SK-N-SH (cell line): ENCODE data around the gene TAC3. TPM values are rescaled to one million over a fixed set of nuclear protein-coding genes. Genes with fewer than 3 reads are reported as not detected.
"Not testable (repeated sequence)": the region's sequence is repeated elsewhere in the genome, so short reads cannot be mapped to it uniquely, and the experiment has no call there.

Experiments
- CTCF ChIA-PET: fragments of 300-600, 350-600 bp; formaldehyde crosslinking; extraction: SDS; loops from one replicate; lab custom pipeline; 2021; lab: Yijun Ruan, JAX
- POLR2A ChIA-PET: fragments of 350-600 bp; sonication (Branson Sonifier 250); formaldehyde crosslinking; extraction: SDS; loops from one replicate; lab custom pipeline; 2020; ENCODE audit warnings: antibody characterized with exemption, inconsistent platforms; lab: Yijun Ruan, JAX
- DNase-seq: peaks from one replicate; pipeline ENCODE4 v3.0.0; 2012
- H2AFZ ChIP-seq: fragments of 200-600 bp; sonication (generic); 2 replicates; pipeline ENCODE4 v1.8.1; 2016; ENCODE audit warnings: antibody characterized with exemption, mild to moderate bottlenecking, low read depth
- H3F3A ChIP-seq: fragments of 200-600 bp; sonication (generic); replicated peaks from 2 replicates; pipeline ENCODE3; 2016; ENCODE audit warnings: antibody characterized with exemption, mild to moderate bottlenecking; ENCODE audit not compliant: insufficient read depth
- H3K27ac ChIP-seq, 2 experiments: fragments of 200-500 bp in 1 of 2; fragments of 200-600 bp in 1 of 2; sonication (Bioruptor generic) in 1 of 2; sonication (generic), shearing (Covaris generic) in 1 of 2; 2 replicates each; pipeline versions ENCODE4 v1.5.1 to v1.6.1; 2014 to 2016; ENCODE audit warnings: low read depth in 2 of 2, inconsistent platforms in 1 of 2, low read length in 1 of 2, mild to moderate bottlenecking in 1 of 2, mixed read lengths in 1 of 2
- H3K27me3 ChIP-seq: fragments of 200-600 bp; sonication (generic), shearing (Covaris generic); 2 replicates; pipeline ENCODE4 v1.6.1; 2016; ENCODE audit warnings: mixed run types; ENCODE audit not compliant: insufficient read depth
- H3K36me3 ChIP-seq, 2 experiments: fragments of 200-500 bp in 1 of 2; fragments of 200-600 bp in 1 of 2; sonication (Bioruptor generic) in 1 of 2; sonication (generic) in 1 of 2; replicated peaks in 1 of 2; 2 replicates each; pipeline versions ENCODE3 to v1.5.1; 2014 to 2016; ENCODE audit warnings: low read length in 1 of 2, mild to moderate bottlenecking in 1 of 2; ENCODE audit not compliant: insufficient read depth in 2 of 2, control insufficient read depth in 1 of 2
- H3K4me1 ChIP-seq, 2 experiments: fragments of 200-500 bp in 1 of 2; fragments of 200-600 bp in 1 of 2; sonication (Bioruptor generic) in 1 of 2; sonication (generic), shearing (Covaris generic) in 1 of 2; 2 replicates each; pipeline versions ENCODE4 v1.5.1 to v1.6.1; 2014 to 2016; ENCODE audit warnings: low read depth in 1 of 2, low read length in 1 of 2, mixed run types in 1 of 2; ENCODE audit not compliant: insufficient read depth in 2 of 2, control insufficient read depth in 1 of 2
- H3K4me2 ChIP-seq: fragments of 200-600 bp; sonication (generic), shearing (Covaris generic); 2 replicates; pipeline ENCODE4 v1.6.1; 2017; ENCODE audit warnings: mixed run types
- H3K4me3 ChIP-seq, 2 experiments: fragments of 200-500 bp in 1 of 2; fragments of 200-600 bp in 1 of 2; sonication (Bioruptor generic) in 1 of 2; sonication (generic), shearing (Covaris generic) in 1 of 2; 2 replicates each; pipeline versions ENCODE4 v1.5.1 to v1.8.1; 2014 to 2016; ENCODE audit warnings: low read depth in 2 of 2, inconsistent platforms in 1 of 2, low read length in 1 of 2, mild to moderate bottlenecking in 1 of 2, mixed read lengths in 1 of 2, moderate library complexity in 1 of 2
- H3K79me2 ChIP-seq: fragments of 200-600 bp; sonication (generic); 2 replicates; pipeline ENCODE4 v1.8.1; 2017; ENCODE audit warnings: mild to moderate bottlenecking; ENCODE audit not compliant: insufficient read depth
- H3K9ac ChIP-seq: fragments of 200-600 bp; sonication (generic); 2 replicates; pipeline ENCODE4 v1.6.1; 2017; ENCODE audit warnings: mixed run types
- H3K9me2 ChIP-seq: fragments of 200-600 bp; sonication (generic); 2 replicates; pipeline ENCODE4 v1.6.1; 2017; ENCODE audit warnings: mixed run types
- H3K9me3 ChIP-seq: fragments of 200-600 bp; sonication (generic); 2 replicates; pipeline ENCODE4 v1.6.1; 2017; ENCODE audit warnings: mixed run types, mild to moderate bottlenecking, moderate library complexity
- H4K20me1 ChIP-seq: fragments of 200-600 bp; sonication (generic); 2 replicates; pipeline ENCODE4 v1.6.1; 2017; ENCODE audit warnings: mild to moderate bottlenecking, mixed run types; ENCODE audit not compliant: insufficient read depth
- WGBS: methylation state at CpG from one replicate; pipeline ENCODE4 v1.1.6; 2017; ENCODE audit warnings: low lambda C conversion rate; 5-methylcytosine and 5-hydroxymethylcytosine counted together
- polyA plus RNA-seq, 3 experiments: library from polyadenylated mRNA; depleted of rRNA; stranded (reverse); fragments of >200 nt; gene quantifications; 2 replicates each; pipeline ENCODE4 v1.2.3, GENCODE V29; 2012

TAC3 gene
- polyA plus RNA-seq, 1 of the 3 experiments (the other 2 are of a cell fraction) = not detected

DNA sequence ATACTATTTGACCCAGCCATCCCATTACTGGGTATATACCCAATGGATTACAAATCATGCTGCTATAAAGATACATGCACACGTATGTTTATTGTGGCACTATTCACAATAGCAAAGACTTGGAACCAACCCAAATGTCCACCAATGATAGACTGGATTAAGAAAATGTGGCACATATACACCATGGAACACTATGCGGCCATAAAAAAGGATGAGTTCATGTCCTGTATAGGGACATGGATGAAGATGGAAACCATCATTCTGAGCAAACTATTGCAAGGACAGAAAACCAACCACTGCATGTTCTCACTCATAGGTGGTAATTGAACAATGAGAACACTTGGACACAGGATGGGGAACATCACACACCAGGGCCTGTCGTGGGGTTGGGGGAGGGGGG is 42.1 kb downstream of the TAC3 start:
- H3K27me3 ChIP-seq, H3K27ac ChIP-seq, H3K36me3 ChIP-seq, H3K9me3 ChIP-seq, CTCF ChIA-PET, H3K4me1 ChIP-seq, H2AFZ ChIP-seq, H3K9ac ChIP-seq, H3K4me2 ChIP-seq, H3K79me2 ChIP-seq, H3K9me2 ChIP-seq, H4K20me1 ChIP-seq, POLR2A ChIA-PET, H3F3A ChIP-seq, DNase-seq, H3K4me3 ChIP-seq: not testable (repeated sequence)
- WGBS = 27% methylated on average over 3 of the region's 3 CpGs

DNA sequence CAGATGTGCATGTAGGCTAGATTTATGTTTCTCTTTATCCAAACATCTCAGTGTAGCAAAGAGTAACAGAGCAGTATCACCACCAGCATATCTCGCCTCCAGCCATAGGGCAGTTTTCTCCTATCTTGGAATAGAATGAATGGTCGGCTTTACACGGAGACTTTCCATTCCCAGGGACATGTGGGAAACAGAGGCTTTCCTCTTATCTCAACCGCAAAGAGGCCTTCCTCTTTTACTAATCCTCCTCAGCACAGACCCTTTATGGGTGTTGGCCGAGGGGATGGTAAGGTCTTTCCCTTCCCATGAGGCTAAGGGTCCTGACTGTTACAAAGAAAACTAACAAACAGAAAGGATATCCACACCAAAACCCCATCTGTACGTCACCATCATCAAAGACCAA is 47.4 kb downstream of the TAC3 start:
- WGBS = 22% methylated on average over 6 of the region's 6 CpGs
- H3K36me3 ChIP-seq, H3K4me1 ChIP-seq, CTCF ChIA-PET, H3K4me3 ChIP-seq, H3F3A ChIP-seq, H2AFZ ChIP-seq, H3K9me3 ChIP-seq, H3K9me2 ChIP-seq, H4K20me1 ChIP-seq, H3K27me3 ChIP-seq, POLR2A ChIA-PET, H3K4me2 ChIP-seq, H3K9ac ChIP-seq, H3K27ac ChIP-seq, DNase-seq, H3K79me2 ChIP-seq: not testable (repeated sequence)

DNA sequence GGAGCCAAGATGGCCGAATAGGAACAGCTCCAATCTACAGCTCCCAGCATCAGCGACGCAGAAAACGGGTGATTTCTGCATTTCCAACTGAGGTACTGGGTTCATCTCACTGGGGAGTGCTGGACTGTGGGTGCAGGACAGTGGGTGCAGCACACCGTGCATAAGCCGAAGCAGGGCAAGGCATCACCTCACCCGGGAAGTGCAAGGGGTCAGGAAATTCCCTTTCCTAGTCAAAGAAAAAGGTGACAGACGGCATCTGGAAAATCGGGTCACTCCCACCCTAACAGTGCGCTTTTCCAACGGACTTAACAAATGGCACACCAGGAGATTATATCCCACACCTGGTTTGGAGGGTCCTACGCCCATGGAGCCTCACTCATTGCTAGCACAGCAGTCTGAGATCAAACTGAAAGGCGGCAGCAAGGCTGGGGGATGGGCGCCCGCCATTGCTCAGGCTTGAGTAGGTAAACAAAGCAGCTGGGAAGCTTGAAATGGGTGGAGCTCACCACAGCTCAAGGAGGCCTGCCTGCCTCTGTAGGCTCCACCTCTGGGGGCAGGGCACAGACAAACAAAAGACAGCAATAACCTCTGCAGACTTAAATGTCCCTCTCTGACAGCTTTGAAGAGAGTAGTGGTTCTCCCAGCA is 50.2 kb downstream of the TAC3 start:
- 58% methylated on average over 15 of the region's 15 CpGs for WGBS
- H2AFZ ChIP-seq, H3K9ac ChIP-seq, H3K79me2 ChIP-seq, H3K36me3 ChIP-seq, H3K4me2 ChIP-seq, H3K4me3 ChIP-seq, H3K27ac ChIP-seq, H3K9me2 ChIP-seq, CTCF ChIA-PET, H3K9me3 ChIP-seq, H3F3A ChIP-seq, H4K20me1 ChIP-seq, POLR2A ChIA-PET, H3K27me3 ChIP-seq, DNase-seq, H3K4me1 ChIP-seq: not testable (repeated sequence)

DNA sequence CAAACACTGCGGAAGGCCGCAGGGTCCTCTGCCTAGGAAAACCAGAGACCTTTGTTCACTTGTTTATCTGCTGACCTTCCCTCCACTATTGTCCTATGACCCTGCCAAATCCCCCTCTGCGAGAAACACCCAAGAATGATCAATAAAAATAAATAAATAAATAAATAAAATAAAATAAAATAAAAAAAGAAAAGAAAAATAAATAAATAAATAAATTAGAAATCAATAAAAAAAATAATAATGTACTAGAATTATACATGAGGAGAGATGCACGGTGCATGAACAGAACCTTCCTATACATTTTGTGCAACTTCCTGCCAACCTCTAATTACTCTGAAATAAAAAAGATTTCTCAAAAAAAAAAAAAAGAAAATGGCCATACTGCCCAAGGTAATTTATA is 51.2 kb downstream of the TAC3 start:
- H3K4me2 ChIP-seq, H3K9me3 ChIP-seq, H3K36me3 ChIP-seq, H3K9me2 ChIP-seq, H3K27me3 ChIP-seq, H3K27ac ChIP-seq, H3K4me3 ChIP-seq, DNase-seq, H3K9ac ChIP-seq, H2AFZ ChIP-seq, H3F3A ChIP-seq, POLR2A ChIA-PET, CTCF ChIA-PET, H3K79me2 ChIP-seq, H3K4me1 ChIP-seq, H4K20me1 ChIP-seq: not testable (repeated sequence)
- 70% methylated on average over 4 of the region's 4 CpGs for WGBS

DNA sequence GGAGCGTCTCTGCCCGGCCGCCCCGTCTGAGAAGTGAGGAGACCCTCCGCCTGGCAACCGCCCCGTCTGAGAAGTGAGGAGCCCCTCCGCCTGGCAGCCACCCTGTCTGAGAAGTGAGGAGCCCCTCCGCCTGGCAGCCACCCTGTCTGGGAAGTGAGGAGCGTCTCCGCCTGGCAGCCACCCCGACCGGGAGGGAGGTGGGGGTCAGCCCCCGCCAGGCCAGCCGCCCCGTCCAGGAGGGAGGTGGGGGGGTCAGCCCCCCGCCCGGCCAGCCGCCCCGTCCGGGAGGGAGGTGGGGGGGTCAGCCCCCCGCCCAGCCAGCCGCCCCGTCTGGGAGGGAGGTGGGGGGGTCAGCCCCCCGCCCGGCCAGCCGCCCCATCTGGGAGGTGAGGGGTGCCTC is 52.8 kb downstream of the TAC3 start:
- CTCF ChIA-PET, H4K20me1 ChIP-seq, H3K36me3 ChIP-seq, H3K79me2 ChIP-seq, H3K9me2 ChIP-seq, H2AFZ ChIP-seq, POLR2A ChIA-PET, H3K27ac ChIP-seq, H3F3A ChIP-seq, DNase-seq, H3K4me1 ChIP-seq, H3K9ac ChIP-seq, H3K4me2 ChIP-seq, H3K27me3 ChIP-seq, H3K4me3 ChIP-seq, H3K9me3 ChIP-seq: not testable (repeated sequence)
- no CpG with 5 or more reads among the region's 27 CpGs for WGBS

DNA sequence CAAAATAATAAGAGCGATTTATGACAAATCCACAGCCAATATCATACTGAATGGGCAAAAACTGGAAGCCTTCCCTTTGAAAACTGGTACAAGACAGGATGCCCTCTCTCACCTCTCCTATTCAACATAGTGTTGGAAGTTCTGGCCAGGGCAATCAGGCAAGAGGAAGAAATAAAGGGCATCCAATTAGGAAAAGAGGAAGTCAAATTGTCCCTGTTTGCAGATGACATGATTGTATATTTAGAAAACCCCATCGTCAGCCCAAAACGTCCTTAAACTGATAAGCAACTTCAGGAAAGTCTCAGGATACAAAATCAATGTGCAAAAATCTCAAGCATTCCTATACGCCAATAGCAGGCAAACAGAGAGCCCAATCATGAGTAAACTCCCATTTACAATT is 54.1 kb downstream of the TAC3 start:
- 20% methylated on average over 4 of the region's 4 CpGs for WGBS
- H3K4me3 ChIP-seq, H3K9me3 ChIP-seq, H3K36me3 ChIP-seq, H3K27me3 ChIP-seq, DNase-seq, H3F3A ChIP-seq, H3K9me2 ChIP-seq, CTCF ChIA-PET, H3K27ac ChIP-seq, H2AFZ ChIP-seq, H3K4me1 ChIP-seq, H3K9ac ChIP-seq, H3K4me2 ChIP-seq, POLR2A ChIA-PET, H4K20me1 ChIP-seq, H3K79me2 ChIP-seq: not testable (repeated sequence)
